ENCODE results near the gene METTL17. TPM values are rescaled to one million over a fixed set of nuclear protein-coding genes. Genes with fewer than 3 reads are reported as not detected.

Gene METTL17
- total and polyA plus RNA-seq, 2 of the 13 experiments (the other 11 are each of a cell fraction or from before 2014, with no cell fraction given): 122 to 199 TPM

DNA sequence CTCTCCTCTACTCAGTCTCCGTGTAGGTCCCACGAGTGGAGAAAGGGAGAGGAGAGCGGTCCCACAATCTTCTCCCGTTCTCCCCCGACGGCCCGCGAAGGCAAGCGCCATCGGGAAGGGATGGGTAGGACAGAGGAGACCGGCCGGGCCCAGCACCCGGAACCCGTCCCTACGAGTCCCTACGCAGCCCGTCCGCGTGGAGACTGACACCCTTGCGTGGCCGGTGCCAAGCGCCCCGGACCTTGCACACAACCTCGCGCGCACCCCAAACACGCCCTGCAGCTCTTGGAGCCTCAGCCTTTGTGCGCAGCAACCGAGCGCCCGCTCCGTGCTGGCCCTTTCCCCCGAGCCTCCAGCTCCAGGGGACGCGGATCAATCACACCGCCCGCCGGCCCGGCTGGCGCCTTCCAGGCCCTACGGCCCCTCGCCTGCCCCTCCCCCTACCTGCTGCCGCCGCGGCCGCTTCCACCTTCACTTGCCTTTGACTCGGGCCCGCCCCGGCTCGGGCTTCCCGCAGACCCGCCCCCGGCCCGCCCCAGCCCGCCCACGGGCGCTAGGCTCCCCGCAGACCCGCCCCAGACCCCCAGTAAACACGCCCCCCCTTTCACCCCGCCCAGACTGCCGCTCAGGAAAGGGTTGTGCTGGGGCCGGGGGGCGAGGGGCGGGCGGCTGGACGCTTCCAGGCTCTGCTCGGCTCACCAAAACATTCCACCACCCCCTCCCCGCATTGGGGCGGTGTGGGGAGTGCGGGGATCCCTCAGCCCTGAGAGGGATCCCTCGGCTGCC is 35.0 kb downstream of the METTL17 start, which contains the start of gene NDRG2 (continued):
- TF ChIP-seq, protein P1, sequence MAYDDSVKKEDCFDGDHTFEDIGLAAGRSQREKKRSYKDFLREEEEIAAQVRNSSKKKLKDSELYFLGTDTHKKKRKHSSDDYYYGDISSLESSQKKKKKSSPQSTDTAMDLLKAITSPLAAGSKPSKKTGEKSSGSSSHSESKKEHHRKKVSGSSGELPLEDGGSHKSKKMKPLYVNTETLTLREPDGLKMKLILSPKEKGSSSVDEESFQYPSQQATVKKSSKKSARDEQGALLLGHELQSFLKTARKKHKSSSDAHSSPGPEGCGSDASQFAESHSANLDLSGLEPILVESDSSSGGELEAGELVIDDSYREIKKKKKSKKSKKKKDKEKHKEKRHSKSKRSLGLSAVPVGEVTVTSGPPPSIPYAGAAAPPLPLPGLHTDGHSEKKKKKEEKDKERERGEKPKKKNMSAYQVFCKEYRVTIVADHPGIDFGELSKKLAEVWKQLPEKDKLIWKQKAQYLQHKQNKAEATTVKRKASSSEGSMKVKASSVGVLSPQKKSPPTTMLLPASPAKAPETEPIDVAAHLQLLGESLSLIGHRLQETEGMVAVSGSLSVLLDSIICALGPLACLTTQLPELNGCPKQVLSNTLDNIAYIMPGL (CRISPR knock-in tag; IDR thresholded peaks at IDR 0.05; ENCODE audit: borderline replicate concordance in 1 of 2, low read depth in 1 of 2): peak; percentile 70 to 80; a peak in 3 of 4 replicates
- TF ChIP-seq, protein P2, sequence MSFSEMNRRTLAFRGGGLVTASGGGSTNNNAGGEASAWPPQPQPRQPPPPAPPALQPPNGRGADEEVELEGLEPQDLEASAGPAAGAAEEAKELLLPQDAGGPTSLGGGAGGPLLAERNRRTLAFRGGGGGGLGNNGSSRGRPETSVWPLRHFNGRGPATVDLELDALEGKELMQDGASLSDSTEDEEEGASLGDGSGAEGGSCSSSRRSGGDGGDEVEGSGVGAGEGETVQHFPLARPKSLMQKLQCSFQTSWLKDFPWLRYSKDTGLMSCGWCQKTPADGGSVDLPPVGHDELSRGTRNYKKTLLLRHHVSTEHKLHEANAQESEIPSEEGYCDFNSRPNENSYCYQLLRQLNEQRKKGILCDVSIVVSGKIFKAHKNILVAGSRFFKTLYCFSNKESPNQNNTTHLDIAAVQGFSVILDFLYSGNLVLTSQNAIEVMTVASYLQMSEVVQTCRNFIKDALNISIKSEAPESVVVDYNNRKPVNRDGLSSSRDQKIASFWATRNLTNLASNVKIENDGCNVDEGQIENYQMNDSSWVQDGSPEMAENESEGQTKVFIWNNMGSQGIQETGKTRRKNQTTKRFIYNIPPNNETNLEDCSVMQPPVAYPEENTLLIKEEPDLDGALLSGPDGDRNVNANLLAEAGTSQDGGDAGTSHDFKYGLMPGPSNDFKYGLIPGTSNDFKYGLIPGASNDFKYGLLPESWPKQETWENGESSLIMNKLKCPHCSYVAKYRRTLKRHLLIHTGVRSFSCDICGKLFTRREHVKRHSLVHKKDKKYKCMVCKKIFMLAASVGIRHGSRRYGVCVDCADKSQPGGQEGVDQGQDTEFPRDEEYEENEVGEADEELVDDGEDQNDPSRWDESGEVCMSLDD (CRISPR knock-in tag; IDR thresholded peaks at IDR 0.05; ENCODE audit: borderline replicate concordance): peak; percentile 35; the same call in 1 of the 2 replicates
- TF ChIP-seq SAFB2 (CRISPR knock-in tag; IDR thresholded peaks at IDR 0.05; ENCODE audit: borderline replicate concordance, low read depth): peak; percentile 93
- TF ChIP-seq ZNF792 (CRISPR knock-in tag; IDR thresholded peaks at IDR 0.05): peak; percentile 72
- 0 out of 2 replicates have a peak, but pooled peaks have one; percentile 35 for TF ChIP-seq GATAD1 (CRISPR knock-in tag; IDR thresholded peaks at IDR 0.05)
- TF ChIP-seq, protein P3, sequence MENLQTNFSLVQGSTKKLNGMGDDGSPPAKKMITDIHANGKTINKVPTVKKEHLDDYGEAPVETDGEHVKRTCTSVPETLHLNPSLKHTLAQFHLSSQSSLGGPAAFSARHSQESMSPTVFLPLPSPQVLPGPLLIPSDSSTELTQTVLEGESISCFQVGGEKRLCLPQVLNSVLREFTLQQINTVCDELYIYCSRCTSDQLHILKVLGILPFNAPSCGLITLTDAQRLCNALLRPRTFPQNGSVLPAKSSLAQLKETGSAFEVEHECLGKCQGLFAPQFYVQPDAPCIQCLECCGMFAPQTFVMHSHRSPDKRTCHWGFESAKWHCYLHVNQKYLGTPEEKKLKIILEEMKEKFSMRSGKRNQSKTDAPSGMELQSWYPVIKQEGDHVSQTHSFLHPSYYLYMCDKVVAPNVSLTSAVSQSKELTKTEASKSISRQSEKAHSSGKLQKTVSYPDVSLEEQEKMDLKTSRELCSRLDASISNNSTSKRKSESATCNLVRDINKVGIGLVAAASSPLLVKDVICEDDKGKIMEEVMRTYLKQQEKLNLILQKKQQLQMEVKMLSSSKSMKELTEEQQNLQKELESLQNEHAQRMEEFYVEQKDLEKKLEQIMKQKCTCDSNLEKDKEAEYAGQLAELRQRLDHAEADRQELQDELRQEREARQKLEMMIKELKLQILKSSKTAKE (CRISPR knock-in tag; IDR thresholded peaks at IDR 0.05; ENCODE audit: borderline replicate concordance): no peak; the same call in 1 of the 2 replicates
- no peak for TF ChIP-seq WIZ (CRISPR knock-in tag; IDR thresholded peaks at IDR 0.05)
- TF ChIP-seq ADNP (CRISPR knock-in tag; IDR thresholded peaks at IDR 0.05): 0 out of 2 replicates have a peak, but pooled peaks have one; percentile 21
- TF ChIP-seq, protein P4, sequence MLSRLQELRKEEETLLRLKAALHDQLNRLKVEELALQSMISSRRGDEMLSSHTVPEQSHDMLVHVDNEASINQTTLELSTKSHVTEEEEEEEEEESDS (CRISPR knock-in tag; IDR thresholded peaks at IDR 0.05; ENCODE audit: borderline replicate concordance): no peak
- peak; percentile 58; the same call in 1 of the 2 replicates for TF ChIP-seq PHF20 (CRISPR knock-in tag; IDR thresholded peaks at IDR 0.05)
- no peak; the same call in 1 of the 2 replicates for TF ChIP-seq HNRNPUL1 (IDR thresholded peaks at IDR 0.05; ENCODE audit: low read depth, low read length)
- no peak; the same call in 1 of the 2 replicates for TF ChIP-seq ZNF468 (CRISPR knock-in tag; IDR thresholded peaks at IDR 0.05)
- TF ChIP-seq CBX5 (CRISPR knock-in tag; IDR thresholded peaks at IDR 0.05; ENCODE audit: borderline replicate concordance): no peak; the same call in 1 of the 2 replicates
- peak; percentile 92 for TF ChIP-seq ZNF446 (CRISPR knock-in tag; IDR thresholded peaks at IDR 0.05)
- TF ChIP-seq IKZF4 (CRISPR knock-in tag; IDR thresholded peaks at IDR 0.05; ENCODE audit: borderline replicate concordance, low read depth, not compliant biosample characterization): no peak
- peak; percentile 69 for TF ChIP-seq ZNF563 (CRISPR knock-in tag; IDR thresholded peaks at IDR 0.05)
- TF ChIP-seq, protein P5, sequence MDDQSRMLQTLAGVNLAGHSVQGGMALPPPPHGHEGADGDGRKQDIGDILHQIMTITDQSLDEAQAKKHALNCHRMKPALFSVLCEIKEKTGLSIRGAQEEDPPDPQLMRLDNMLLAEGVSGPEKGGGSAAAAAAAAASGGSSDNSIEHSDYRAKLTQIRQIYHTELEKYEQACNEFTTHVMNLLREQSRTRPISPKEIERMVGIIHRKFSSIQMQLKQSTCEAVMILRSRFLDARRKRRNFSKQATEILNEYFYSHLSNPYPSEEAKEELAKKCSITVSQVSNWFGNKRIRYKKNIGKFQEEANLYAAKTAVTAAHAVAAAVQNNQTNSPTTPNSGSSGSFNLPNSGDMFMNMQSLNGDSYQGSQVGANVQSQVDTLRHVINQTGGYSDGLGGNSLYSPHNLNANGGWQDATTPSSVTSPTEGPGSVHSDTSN (CRISPR knock-in tag; IDR thresholded peaks at IDR 0.05; ENCODE audit: borderline replicate concordance): 0 out of 2 replicates have a peak, but pooled peaks have one; percentile 62

Measured in HepG2 (cell line).